SH-SY5Y (cell line): Measurements from ENCODE around the gene DQX1.

Experiments used
- GATA2 ChIP-seq: IDR thresholded peaks from 2 replicates; pipeline ENCODE4 v1.6.1; 2011; ENCODE audit warnings: mild to moderate bottlenecking, low read depth, low read length
- GATA3 ChIP-seq: IDR thresholded peaks from 2 replicates; pipeline ENCODE4 v1.6.1; 2011; ENCODE audit warnings: low read depth, mild to moderate bottlenecking, low read length, moderate library complexity

DNA sequence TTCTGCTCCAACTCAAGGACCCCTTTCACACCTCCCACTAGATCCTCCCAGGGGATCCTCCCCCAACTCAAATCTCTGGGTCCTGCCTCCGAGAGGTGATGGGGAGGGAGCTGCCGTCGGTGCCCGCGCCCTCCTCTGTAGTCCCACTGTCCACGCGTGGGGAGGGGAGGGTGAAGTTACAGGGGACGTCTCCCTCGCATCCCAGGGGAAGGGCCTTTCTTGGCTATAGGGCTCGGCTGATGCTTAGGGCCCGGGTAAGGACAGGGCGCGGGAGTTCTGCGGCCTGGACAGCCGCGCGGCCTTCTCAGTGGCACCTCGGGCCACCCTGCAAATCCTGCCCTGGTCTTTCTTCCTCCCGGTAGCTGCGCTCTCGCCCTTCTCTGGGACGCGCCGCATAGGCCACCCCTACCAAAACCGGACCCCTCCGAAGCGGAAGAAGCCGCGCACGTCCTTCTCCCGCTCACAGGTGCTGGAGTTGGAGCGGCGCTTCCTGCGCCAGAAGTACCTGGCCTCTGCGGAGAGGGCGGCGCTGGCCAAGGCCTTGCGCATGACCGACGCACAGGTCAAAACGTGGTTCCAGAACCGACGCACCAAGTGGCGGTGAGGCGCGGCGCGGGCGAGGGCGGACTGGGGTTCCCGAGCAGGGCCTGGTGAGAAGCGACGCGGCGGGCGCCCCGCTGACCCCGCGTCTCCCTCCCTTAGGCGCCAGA is 10.6 kb downstream of the DQX1 start:
- TF ChIP-seq GATA2, result no peak
- no peak for TF ChIP-seq GATA3
